Ammon's horn (tissue), 1 donor: ENCODE results near the gene ABCB8.

Experiments
- DNase-seq: peaks from one replicate; pipeline ENCODE4 v3.0.0-alpha.2; 2016; ENCODE audit warnings: low spot score

ABCB8 gene

GRCh38 chr7:151028131-151028947 lies at the start of gene ABCB8:
TSS of gene ABCB8 (plus strand) at chr7:151028450. CDS start at chr7:151028516, 66 bp downstream.
- peak; percentile 98 for DNase-seq

- DNase-seq = no peak
Observed at GRCh38 chr7:150979713-150980390, 48.4 kb upstream of the ABCB8 start.

DNA sequence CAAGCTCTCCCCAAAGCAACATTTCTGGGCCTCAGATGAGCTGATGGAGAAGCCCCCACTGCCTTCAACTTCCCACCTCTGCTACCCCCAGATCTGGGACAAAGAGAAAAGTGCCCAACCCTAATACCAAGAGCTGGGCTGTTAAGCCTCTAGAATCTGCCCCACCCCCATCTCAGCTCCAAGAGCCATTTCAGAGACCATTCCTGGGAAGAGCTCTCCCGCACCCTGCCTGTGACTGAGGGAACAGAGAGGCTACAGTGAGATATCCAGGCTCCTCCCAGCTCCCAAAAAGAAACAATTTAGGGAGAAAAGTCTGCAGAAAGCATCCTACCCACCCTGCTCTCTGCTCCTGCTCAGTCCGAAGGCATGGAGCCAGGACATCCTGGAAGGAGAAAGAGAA lies 47.6 kb upstream of the ABCB8 start:
- no peak for DNase-seq

GRCh38 chr7:150981644-150982043 lies 46.6 kb upstream of the ABCB8 start:
- DNase-seq = no peak

DNA sequence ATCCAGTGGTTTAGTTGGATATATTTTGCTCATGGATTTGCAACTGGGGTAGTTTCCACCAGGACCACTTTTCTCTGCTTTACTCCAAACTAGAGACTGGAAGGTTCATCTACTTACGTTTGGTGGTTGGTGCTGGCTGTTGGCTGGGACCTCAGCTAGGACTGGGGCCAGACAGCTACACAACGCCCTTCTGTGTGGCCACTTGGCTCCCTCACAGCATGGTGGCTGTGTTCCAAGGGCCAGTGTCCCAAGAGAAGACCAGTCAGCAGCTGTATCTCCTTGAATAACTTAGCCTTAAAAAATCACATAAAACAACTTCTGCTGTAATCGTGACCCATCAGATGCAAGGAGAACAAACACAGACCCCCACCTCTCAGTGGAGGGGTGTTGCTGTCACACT lies 45.9 kb upstream of the ABCB8 start:
- DNase-seq = peak; percentile 97

DNA sequence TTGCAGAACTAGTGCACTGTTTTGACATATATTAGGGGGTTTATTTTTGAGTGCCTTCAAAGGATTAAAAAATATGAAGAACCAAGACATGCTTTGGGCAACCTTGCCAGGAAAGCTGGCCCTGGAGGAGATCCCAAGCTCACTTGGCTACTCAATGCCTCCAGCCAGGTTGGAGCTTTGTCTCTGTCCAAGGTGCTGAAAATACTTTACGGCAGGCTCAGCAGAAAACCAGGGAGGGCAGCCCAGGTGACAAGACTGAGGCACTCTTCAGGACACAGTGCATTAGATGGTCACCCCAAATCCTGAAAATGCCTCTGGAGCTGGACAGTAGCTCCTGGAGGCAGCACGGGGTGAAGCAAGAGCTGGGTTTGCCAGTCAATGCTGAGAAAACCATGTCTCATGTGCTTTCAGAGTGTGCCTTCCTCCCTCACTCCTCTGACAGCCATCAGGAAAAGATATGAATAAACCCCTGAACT lies 44.3 kb upstream of the ABCB8 start:
- DNase-seq = no peak

DNA sequence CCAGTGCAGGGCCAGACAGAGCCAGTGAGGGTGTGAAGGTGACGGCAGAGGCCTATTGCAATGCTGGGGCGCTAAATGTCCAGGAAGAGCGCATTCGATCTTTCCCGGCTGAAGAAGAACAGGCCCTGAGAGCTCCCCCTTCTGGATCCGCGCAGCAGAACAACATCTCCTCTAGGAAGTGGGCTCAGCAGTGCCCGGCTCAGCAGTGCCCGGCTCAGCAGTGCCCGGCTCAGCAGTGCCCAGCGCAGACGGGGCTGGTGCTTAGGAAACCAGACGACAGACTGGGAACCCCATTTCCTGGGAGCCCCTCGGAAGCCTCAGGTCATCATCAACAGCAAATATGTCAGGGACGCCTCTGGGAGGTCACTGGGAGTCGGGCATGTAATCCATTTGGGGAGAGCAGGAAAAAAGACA lies 42.1 kb upstream of the ABCB8 start:
- peak; percentile 72 for DNase-seq

DNA sequence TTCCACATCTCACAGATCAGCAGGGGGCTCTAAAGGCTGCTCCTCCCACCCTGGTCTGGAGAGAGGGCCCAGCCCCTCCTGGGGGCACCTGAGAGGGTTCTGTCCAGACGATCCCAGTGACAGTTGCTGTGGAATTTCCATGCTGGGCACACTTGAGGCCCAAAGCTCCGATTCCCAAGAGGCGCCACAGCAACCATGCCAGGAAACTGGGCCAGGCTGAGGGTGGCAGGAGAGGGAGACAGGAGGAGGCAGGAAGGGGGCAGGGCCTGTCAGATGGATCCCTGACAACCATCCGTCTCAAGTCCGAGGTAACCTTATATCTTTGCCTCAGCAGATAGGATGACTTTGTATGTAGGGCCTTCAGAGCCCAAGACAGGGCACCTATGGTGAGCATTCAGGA lies 41.7 kb upstream of the ABCB8 start:
- DNase-seq = no peak

DNA sequence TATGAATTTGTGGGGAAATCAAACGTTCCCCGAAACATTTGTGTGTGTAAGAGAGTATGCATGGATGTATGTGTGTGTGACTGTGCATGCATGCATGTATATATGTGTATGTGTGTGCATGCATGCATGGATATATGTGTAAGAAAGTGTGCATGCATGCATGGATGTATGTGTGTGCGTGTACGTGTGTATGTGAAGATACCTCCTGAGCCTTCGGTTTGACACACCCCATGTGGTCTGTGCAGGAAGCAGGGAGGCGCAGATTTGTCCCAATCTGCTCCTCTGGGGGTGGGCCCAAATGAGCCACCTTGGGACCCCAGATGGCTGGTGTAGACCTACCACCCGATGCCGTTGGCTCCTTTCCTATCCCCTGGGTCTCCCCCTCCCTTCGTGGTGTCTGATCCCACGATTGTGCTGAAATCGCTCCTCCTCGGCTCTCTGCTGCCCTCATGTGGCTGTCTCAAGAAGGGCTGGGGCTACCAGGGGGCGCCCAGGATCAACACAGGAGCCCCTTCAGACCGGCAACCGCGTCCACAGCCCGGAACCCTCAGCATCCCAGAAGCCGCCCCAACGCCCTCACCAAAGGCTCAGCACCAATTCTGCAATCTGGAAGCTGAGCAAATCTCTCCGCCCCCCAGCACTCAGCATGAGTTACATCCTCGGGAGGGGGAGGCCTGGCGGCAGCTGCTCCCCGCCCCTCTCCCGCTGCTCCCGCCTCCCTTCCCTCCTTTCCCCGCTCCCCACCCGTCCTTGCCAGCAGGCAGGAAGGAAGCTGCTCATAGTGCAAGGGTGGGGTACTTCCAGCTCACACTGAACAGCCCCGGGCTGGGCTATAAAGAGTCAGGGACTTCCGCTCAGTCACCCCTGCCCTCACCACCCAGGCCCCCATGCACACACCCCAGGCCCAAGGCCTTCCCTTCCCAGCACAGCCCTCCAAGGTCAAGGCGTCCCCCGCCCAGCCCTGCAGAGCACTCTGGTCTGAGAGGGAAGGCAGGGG lies 39.7 kb upstream of the ABCB8 start:
- DNase-seq = peak; percentile 75

DNA sequence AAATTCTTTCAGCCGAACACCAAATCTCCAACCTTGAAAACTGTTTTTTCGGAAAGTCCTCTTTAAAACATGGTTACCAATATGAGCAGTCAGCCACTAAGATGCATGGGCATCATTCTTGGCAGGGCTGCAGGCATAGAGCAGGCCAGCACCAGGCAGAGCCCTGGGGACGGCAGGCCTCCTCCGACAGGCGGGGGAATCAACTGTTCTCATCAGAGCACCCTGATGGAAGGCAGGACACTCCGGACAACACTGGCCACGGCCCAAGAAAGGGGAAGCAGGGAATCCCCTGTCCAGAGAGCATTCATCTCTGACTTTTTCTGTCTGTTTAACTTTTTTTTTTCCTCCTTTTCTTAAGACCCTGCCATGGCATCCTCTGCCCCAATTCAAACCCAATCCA lies 38.8 kb upstream of the ABCB8 start:
- no peak for DNase-seq

DNA sequence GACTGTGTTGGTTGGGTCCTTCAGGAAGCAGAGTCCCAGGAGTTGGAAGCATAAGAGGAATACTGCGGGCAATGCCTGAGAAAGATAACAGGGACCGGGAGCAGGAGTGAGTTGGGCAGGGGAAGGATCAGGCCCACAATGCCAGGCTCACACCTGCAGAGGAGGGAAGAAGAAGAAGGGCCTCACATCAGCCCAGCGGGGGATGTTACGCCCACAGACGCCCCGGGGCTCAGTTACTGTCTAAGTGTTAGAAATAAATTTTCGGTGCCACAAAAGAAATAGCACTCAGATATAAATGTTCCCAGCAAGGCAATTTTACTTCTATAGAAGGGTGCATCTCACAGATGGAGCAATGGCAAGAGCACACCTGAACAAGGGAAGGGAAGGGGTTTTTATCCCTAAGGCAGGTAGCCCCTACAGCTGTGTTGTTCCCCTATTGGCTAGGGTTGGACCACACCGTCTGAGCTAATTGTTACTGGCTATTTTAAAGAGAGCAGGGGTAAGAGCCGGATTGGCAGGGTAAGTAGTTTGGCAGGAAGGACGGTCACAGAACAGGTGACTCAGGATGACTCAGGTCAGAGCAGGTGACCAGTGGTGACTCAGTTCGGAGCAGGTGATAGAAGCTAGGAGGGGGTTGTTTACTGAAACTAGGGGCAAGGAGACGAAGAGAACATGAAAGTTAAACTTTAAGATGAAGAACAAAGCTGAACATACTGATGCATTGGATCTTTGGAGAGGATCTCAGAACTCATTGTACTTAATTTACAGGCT lies 37.6 kb upstream of the ABCB8 start, which contains the start of gene NOS3:
TSS of gene NOS3 (plus strand) at position 602 of the 771 bp plus-strand sequence. CDS start 2,787 bp downstream, outside the sequence.
- no peak for DNase-seq

- DNase-seq = no peak
Observed at GRCh38 chr7:150992051-150992640, 36.1 kb upstream of the ABCB8 start.

- DNase-seq = peak; percentile 46
Observed at GRCh38 chr7:150992833-150993302, 35.4 kb upstream of the ABCB8 start.

DNA sequence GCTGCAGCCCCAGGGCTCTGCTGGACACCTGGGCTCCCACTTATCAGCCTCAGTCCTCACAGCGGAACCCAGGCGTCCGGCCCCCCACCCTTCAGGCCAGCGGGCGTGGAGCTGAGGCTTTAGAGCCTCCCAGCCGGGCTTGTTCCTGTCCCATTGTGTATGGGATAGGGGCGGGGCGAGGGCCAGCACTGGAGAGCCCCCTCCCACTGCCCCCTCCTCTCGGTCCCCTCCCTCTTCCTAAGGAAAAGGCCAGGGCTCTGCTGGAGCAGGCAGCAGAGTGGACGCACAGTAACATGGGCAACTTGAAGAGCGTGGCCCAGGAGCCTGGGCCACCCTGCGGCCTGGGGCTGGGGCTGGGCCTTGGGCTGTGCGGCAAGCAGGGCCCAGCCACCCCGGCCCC lies 34.7 kb upstream of the ABCB8 start:
- DNase-seq = no peak

GRCh38 chr7:150994141-150994837 lies 34.0 kb upstream of the ABCB8 start:
- no peak for DNase-seq

GRCh38 chr7:150994838-150995510 lies 33.3 kb upstream of the ABCB8 start:
- DNase-seq = no peak

DNA sequence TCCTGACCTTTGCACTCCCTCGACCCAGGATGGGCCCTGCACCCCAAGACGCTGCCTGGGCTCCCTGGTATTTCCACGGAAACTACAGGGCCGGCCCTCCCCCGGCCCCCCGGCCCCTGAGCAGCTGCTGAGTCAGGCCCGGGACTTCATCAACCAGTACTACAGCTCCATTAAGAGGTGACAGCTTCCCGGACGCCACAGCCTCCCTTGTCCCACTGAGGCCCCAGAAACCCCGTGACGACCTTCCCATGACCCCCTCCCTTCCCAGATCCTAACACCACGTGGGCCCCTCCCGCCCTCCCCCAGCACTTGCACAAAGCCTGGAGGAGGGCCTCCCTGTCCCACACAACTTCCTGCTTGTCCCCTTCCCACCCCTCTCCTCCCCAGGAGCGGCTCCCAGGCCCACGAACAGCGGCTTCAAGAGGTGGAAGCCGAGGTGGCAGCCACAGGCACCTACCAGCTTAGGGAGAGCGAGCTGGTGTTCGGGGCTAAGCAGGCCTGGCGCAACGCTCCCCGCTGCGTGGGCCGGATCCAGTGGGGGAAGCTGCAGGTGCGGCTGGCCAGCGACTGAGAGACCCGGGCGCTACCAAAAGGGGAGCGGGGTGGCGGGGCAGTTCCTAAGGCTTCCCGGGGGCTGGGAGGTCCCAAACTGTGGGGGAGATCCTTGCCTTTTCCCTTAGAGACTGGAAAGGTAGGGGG lies 31.7 kb upstream of the ABCB8 start:
- DNase-seq = no peak

DNA sequence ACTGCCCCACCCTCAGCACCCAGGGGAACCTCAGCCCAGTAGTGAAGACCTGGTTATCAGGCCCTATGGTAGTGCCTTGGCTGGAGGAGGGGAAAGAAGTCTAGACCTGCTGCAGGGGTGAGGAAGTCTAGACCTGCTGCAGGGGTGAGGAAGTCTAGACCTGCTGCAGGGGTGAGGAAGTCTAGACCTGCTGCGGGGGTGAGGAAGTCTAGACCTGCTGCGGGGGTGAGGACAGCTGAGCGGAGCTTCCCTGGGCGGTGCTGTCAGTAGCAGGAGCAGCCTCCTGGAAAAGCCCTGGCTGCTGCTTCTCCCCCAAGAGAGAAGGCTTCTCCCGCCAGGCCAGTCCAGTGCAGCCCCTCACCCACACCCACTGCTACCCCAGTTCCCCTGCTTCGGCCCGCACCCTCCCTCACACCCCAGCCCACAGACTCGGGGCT lies 31.2 kb upstream of the ABCB8 start:
- DNase-seq = no peak

- no peak for DNase-seq
Observed at GRCh38 chr7:150997817-150998216, 30.4 kb upstream of the ABCB8 start.
